Osteocyte (in vitro differentiated cells): ENCODE data around the gene TARP.
A peak's percentile ranks its signal among the peaks of the same experiment; 100 is the strongest.

Experiments used
- DNase-seq: peaks from one replicate; pipeline ENCODE4 v3.0.0; 2021; ENCODE audit warnings: mixed read lengths; ENCODE audit not compliant: unreplicated experiment; ENCODE audit errors: extremely low spot score
- H3K27ac Mint-ChIP-seq: one replicate; pipeline ENCODE4 v1.8.0; 2021; ENCODE audit warnings: mild to moderate bottlenecking, mixed read lengths; ENCODE audit not compliant: unreplicated experiment
- H3K27me3 Mint-ChIP-seq: one replicate; pipeline ENCODE4 v1.8.0; 2021; ENCODE audit warnings: mixed read lengths; ENCODE audit not compliant: unreplicated experiment
- H3K36me3 Mint-ChIP-seq: one replicate; pipeline ENCODE4 v1.8.0; 2021; ENCODE audit warnings: mixed read lengths; ENCODE audit not compliant: unreplicated experiment
- H3K4me1 Mint-ChIP-seq: one replicate; pipeline ENCODE4 v1.8.0; 2021; ENCODE audit warnings: mixed read lengths; ENCODE audit not compliant: unreplicated experiment
- H3K4me3 Mint-ChIP-seq: one replicate; pipeline ENCODE4 v1.8.0; 2021; ENCODE audit warnings: mild to moderate bottlenecking, moderate library complexity, mixed read lengths; ENCODE audit not compliant: unreplicated experiment
- H3K9me3 Mint-ChIP-seq: one replicate; pipeline ENCODE4 v1.8.0; 2021; ENCODE audit warnings: mixed read lengths; ENCODE audit not compliant: unreplicated experiment
- TF ChIP-seq, protein P1 (sequence below): fragments of 200-600 bp; sonication (generic); IDR thresholded peaks from 2 replicates; pipeline ENCODE4 v1.5.0; 2021; ENCODE audit warnings: antibody characterized with exemption, mild to moderate bottlenecking, moderate library complexity

The TARP gene

DNA sequence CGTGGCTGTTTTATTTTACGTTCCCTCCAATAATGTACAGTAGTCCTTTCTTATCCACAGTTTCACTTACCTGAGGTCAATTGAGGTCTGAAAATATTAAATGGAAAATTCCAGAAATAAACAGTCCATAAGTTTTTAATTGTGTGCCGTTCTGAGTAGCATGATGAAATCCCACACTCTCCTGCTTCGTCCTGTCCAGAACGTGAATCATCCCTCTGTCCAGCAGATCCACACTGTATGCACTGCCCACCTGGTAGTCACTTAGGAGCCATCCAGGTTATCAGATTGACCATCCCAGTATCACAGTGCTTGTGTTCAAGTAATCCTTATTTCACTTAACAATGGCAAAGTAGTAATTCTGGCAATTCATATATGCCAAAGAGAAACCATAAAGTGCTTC is 49.0 kb downstream of the TARP start:
- TF ChIP-seq, protein P1, sequence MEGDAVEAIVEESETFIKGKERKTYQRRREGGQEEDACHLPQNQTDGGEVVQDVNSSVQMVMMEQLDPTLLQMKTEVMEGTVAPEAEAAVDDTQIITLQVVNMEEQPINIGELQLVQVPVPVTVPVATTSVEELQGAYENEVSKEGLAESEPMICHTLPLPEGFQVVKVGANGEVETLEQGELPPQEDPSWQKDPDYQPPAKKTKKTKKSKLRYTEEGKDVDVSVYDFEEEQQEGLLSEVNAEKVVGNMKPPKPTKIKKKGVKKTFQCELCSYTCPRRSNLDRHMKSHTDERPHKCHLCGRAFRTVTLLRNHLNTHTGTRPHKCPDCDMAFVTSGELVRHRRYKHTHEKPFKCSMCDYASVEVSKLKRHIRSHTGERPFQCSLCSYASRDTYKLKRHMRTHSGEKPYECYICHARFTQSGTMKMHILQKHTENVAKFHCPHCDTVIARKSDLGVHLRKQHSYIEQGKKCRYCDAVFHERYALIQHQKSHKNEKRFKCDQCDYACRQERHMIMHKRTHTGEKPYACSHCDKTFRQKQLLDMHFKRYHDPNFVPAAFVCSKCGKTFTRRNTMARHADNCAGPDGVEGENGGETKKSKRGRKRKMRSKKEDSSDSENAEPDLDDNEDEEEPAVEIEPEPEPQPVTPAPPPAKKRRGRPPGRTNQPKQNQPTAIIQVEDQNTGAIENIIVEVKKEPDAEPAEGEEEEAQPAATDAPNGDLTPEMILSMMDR = no peak
- peak overlapping the region; percentile 3 for H3K27ac Mint-ChIP-seq
- no peaks in the 10 kb centered on the region for H3K27me3 Mint-ChIP-seq
- no peak for DNase-seq
- H3K9me3 Mint-ChIP-seq = no peaks in the 10 kb centered on the region
- no peak overlapping the region for H3K4me3 Mint-ChIP-seq
- no peaks in the 10 kb centered on the region for H3K4me1 Mint-ChIP-seq
- peaks cover 25% of the 10 kb centered on the region for H3K36me3 Mint-ChIP-seq

DNA sequence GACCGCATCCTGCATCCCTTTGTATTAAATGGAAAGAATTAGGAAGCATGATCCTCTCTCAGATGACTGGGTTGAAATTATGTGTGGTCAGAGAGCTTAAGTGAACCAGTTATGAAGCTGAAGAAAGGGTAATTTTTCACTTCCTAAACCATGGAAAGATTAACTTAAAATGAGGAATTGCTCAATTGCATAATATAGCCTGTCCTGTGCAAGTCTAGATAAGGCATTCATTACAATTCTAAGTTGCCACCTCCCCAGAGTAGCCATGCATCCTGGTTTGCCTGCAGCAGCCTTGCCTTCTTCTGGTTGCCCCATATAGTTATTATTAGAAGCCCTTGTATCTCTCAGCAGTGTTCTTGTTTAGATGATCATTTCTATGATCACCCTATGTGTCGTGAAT is 50.1 kb downstream of the TARP start:
- no peaks in the 10 kb centered on the region for H3K27me3 Mint-ChIP-seq
- H3K4me3 Mint-ChIP-seq = no peak overlapping the region
- H3K36me3 Mint-ChIP-seq = peaks cover 24% of the 10 kb centered on the region
- no peaks in the 10 kb centered on the region for H3K9me3 Mint-ChIP-seq
- TF ChIP-seq, protein P1 = no peak
- no peak overlapping the region for H3K27ac Mint-ChIP-seq
- no peak for DNase-seq
- no peaks in the 10 kb centered on the region for H3K4me1 Mint-ChIP-seq

DNA sequence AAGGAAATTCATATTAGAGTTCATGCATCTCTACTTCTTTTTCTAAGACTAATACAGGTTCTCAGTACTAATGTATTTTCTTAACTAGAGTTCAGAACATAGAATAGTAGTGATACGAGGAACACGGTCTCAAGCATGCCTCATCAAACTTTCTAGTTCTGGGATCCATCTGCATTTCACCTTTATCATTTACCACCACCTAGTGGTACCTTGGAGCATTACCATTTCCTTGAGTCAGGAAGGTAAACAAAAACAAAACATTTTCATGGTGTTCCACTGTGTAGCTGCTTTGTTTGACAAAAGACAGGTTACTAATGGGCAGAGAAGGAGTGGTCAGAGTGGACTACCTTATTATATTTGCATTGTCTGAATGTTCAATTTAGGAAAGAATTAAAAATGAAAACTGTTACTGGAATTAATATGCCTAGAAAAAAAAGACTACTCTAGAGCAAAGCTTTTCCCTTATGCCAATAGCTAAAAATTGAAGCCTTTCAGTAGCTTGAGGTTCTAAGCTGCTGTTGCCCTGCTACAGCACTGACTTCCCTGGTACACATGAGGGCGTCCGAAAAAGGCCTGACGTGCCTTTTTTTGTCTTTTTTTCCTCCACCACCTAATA is 50.8 kb downstream of the TARP start:
- Mint-ChIP-seq H3K36me3 (peaks cover 19% of the 10 kb centered on the region), H3K27ac (no peak overlapping the region), H3K4me1 (no peaks in the 10 kb centered on the region), H3K4me3 (no peak overlapping the region), H3K27me3 (no peaks in the 10 kb centered on the region), H3K9me3 (no peaks in the 10 kb centered on the region)
- DNase-seq = no peak
- TF ChIP-seq, protein P1 = peak; percentile 83

DNA sequence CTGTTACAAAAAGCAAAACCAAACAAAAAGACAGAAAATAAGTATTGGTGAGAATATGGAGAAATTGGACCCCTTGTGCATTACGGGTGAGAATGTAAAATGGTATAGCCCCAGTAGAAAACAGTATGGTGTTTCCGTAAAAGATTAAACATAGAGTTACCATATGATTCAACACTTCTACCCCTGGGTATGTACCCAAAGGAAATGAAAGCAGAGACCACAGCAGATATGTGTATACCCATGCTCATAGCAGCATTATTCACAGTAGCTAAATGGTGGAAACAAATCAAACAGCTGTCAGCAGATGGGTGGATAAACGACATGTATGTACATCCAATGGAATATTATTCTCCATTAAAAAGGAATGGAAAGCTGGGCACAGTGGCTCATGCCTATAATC is 53.0 kb downstream of the TARP start:
- H3K4me1 Mint-ChIP-seq = peaks cover 7% of the 10 kb centered on the region
- no peak for DNase-seq
- no peak overlapping the region for H3K4me3 Mint-ChIP-seq
- no peak overlapping the region for H3K27ac Mint-ChIP-seq
- TF ChIP-seq, protein P1 = no peak
- no peaks in the 10 kb centered on the region for H3K9me3 Mint-ChIP-seq
- peaks cover 21% of the 10 kb centered on the region for H3K36me3 Mint-ChIP-seq
- H3K27me3 Mint-ChIP-seq = no peaks in the 10 kb centered on the region

DNA sequence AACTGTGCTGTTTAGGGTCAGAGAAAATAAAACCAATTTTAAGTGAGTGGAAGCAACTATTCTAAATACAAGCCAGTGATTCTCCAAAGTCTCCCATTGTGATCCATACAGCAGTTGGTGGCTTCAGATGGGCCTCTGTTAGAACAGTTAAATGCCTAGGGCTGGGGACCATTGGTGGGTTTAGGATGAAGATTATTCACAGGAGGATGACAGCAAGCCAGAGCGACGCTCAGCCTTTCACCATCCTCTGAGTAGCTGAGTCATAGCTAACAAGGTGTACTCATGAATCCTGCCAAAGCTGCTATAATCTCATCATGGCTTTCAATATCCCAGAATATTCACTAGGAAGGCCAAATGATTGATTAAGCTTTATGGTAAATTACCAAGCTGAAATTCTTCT is 55.8 kb downstream of the TARP start:
- no peaks in the 10 kb centered on the region for H3K27me3 Mint-ChIP-seq
- no peak for DNase-seq
- H3K4me1 Mint-ChIP-seq = peaks cover 13% of the 10 kb centered on the region
- TF ChIP-seq, protein P1 = no peak
- no peak overlapping the region for H3K27ac Mint-ChIP-seq
- peaks cover 27% of the 10 kb centered on the region for H3K36me3 Mint-ChIP-seq
- H3K4me3 Mint-ChIP-seq = no peak overlapping the region
- no peaks in the 10 kb centered on the region for H3K9me3 Mint-ChIP-seq
